HG03095 (cell line): ENCODE measurements around the gene ATXN10.
"Not testable (repeated sequence)": the region's sequence is repeated elsewhere in the genome, so short reads cannot be mapped to it uniquely, and the experiment has no call there.

Source experiments
- ATAC-seq: cut with Tn5 transposase; IDR thresholded peaks from one replicate; pipeline ENCODE4 v1.9.1; 2021; ENCODE audit warnings: moderate library complexity; ENCODE audit not compliant: unreplicated experiment

Gene ATXN10

GRCh38 chr22:45677063-45677462, 5.4 kb downstream of the ATXN10 start:
- no peak for ATAC-seq

DNA sequence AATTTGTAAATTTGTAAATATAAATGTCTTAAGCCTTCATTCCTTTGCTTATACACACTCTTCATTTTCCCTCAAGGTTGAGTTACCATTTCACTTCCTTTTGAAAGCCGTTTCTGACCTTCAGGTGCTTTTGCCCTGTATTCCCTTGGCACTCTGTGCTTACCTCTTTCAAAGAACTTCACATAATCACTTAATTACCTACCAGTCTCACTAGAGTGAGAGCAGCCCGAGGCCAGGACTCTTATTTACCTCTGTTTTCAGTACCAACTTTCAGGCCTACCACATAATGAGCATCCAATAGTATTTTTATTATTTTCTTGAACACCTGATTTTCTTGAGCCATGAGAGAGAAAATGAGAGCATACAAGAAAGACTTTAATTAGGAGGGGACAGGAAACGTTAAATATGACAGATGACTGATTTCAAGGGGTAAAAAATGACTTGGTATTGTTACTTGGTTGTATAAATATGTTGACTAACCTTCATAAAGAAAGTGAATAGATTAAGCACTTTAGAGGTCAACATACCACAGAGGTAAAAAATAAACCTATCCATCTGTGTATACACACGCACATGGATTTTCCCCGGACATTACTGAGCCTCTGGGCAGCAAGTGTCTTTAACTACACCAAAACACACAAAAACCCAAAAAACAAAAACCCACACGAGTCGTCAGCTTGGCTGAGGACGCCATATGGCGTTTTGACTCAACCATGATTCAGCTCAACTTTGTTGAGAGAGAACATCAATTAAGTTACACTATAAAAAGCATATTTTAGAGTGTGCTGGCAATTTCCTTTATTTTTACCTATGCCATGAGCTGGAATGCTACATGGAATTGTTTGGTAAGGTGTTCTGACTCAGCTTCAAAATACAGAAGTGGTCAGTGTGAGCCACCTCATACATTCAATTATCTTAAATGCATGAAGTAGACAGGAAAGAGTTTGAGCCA, 7.6 kb downstream of the ATXN10 start:
- no peak for ATAC-seq

DNA sequence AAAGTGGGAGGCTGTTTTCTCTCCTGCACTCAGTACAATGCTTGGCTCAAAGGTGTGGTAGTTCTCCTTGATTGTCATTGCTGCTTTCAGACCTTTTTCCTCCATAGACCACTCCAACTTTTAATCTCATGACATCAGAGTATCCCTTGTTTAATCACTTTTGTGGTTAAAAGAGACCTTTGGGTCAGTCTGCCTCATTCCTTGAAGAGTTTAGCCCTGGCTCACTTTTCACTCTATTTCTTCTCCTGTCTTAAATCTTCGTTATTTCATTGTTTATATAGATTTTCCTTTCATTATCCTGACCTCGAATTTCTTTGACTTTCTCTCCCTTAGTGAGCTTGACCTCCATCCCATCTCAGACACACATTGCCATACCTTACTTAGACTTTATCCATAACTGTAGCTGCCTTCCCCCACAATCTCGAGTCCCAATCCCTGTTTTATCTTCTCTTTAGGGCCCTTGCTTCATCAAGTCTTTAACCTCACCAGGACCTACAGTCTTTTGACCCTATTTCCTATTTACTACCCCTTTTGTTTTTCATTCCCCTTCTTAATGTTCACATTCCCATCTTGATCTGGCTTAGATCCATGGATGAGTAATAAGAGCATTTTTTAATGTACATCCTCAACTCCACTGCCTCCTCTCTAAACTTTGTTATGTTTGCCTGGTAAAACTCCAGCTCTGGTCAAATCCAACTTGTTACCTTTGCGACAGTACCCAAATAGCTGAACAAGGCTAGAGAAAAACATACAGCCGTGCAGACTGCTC, 9.5 kb downstream of the ATXN10 start:
- ATAC-seq = no peak

DNA sequence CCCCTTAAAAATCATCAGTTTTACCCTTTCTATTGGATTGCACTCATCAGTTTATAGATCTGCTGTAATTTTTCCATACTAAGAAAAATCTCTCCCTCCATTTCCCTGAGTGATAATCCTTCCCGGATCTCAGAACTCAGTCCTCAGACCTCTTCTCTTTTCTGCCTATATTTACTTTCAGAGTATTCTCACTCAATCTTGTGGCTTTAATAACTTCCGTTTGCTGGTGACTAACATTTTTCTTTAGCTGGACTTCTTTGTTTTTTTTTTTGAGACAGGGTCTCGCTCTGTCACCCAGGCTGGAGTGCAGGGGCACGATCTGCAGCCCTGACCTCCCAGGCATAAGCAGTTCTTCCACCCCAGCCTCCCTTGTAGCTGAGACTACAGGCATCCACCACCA, 10.4 kb downstream of the ATXN10 start:
- no peak for ATAC-seq

GRCh38 chr22:45682773-45683172, 11.1 kb downstream of the ATXN10 start:
- not testable (repeated sequence) for ATAC-seq

DNA sequence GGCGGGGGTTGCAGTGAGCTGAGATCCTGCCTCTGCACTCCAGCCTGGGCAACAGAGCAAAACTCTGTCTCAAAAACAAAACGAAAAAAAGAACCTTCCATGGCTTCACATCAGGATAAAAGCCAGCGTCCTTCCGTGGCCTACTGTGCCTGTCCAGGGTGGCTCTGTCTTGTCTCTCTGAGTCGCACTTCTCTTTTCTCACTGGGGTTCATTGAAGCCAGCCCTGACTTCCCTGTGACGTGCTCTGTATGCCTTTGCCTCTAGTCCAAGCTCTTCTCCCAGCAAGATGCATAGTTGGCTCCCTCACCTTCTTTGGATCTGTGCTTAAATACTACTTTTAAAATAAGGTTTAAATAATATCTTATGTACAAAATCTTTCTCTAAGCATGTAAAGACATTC, 11.6 kb downstream of the ATXN10 start:
- no peak for ATAC-seq

DNA sequence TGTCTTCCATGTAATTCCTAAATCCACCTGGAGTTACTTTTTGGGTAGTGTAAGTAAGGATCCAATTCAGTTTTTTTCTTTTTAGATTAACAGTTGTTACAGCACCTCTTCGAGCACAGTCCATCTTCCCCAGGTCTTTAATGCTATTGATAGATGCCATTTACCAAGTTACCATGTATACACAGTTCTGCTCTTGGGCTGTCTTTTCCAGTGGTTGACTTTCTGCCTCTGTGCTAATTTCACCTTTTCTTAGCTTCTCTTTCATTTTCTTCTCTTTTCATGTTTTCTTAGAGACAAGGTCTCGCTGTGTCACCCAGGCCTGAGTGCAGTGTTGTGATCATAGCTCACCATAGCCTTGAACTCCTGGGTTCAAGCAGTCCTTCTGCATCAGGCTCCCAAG, 12.0 kb downstream of the ATXN10 start:
- no peak for ATAC-seq

GRCh38 chr22:45684169-45684568, 12.5 kb downstream of the ATXN10 start:
- ATAC-seq = no peak

DNA sequence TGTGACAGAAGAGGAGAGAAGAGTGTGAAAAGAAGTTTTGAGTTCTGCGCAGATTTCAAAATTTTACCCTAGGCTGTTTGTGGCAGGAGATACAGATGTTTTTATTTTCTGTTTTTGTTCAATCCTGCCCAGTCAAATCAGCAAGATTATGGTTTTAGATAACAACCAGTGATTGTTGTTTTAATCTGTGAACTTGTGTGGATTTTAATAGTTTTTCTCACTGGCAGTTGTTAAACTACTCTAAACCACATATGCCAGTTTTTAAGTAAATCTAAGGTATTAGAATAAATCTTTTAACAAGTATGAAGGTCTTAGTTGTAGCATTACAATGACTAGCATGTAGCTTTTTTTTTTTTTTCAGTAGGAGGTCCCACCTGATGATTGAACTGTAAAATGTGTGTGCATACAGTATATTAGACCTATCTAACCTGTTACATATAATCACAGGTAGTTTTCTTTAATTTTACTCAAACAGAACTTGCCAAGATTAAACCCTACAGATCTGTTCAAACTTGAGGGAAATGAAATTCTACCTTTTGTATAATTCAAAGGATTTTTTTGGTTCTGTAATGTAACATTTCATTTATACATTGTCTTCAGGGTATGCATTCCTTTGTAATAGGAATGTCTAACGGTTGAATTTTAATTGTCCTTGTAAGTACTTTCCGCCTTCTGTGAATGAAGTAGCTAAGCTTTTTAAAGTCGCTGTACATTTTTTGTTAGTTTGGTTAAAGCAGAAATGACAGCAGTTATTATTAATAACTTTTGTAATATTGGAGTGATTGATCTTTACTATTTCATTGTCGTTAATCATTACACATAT, 13.3 kb downstream of the ATXN10 start:
- ATAC-seq = no peak

DNA sequence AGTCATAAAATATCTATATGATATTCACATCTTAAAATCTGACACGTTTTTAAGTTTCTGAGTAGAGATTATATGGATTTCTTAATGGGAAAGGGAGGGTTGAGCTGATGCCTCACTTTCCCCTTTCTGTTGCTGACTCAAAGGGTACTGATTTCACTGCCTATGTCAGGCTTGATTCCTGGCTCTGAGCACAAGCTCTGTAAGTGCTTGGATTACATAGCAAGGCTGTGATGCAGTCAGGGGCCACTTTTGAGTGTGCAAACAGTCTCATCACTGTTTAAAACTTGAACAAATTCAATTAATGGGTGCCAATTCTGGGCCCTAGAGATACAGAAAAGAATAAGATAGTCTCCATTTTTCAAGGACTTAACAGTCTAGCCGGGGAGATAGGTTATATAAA, 14.4 kb downstream of the ATXN10 start:
- ATAC-seq = no peak

- no peak for ATAC-seq
Observed at GRCh38 chr22:45686836-45687235, 15.2 kb downstream of the ATXN10 start.

DNA sequence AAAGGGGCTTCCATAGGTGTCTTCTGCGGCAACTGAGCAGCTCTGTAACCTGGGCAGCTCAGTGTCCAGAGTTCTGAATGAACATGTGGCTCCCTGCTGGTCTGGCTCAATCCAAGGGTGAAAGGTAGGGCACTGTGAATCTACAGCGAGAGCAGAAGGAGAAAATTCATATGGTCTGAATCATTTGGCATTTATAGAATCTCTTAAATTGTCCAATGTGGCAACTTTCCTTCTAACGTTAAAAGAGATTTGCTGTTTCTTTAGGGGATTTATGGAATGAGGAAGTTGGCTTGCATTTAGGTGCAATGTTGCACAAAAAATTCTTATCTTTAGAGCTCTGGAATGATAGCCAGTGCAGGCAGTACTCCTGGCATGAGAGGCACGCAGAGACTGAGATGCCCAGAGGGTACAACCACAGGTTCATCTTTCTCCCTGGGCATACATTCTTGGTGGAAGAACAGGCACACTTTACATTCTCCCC, 17.0 kb downstream of the ATXN10 start:
- ATAC-seq = no peak

- ATAC-seq = no peak
Observed at GRCh38 chr22:45689211-45689610, 17.6 kb downstream of the ATXN10 start.

DNA sequence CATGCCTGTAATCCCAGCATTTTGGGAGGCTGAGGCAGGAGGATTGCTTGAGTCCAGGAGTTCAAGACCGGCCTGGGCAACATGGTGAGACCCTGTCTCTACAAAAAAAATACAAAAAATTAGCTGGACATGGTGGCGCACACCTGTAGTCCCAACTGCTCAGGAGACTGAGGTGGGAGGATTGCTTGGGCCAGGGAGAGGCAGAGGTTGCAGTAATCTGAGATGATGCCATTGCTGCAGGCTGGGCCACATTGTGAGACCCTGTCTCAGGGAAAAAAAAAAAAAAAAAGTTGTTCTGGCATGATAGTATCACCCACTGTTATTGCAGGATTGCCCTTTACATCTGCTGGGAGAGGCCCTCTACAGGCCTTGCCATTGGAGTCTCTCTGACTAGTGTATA, 18.4 kb downstream of the ATXN10 start:
- ATAC-seq = no peak

- no peak for ATAC-seq
Observed at GRCh38 chr22:45692549-45692948, 20.9 kb downstream of the ATXN10 start.

DNA sequence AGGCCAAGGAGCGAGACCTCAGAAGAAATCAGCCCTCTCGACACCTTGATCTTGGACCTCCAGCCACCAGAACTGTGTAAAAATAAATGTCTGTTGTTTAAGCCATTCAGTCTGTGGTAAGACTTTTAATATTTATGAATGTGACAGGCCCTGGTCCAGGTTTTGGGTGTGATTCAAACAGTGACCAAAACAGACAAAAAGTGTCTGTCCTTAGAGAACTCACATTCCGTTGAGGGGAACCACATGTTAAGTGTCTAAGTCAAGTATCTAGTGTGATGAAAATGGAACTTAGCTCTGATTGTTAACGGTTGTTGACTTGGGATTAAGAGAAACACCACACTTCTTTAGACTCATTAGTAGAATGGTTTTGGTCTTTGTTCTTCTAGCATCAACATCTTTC, 22.2 kb downstream of the ATXN10 start:
- ATAC-seq = no peak

DNA sequence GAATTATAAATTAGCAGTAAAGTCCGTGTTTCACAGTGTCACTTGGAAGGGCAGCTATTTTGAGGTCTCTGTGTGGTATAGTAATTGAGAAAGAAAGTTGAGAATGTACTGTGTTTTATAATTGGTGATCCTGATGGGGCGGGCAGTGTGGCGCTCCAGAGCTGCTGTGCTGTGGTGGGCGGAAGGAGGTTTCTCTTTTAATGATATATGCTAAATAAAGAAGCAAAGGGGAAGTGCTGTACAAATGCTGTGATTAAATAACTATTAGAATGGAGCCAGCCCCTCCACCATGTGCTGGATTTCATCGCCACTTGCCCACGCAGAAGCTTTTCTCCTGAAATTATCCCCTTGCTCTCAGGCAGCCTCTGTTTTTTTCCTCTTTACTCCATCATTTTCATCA, 24.6 kb downstream of the ATXN10 start:
- no peak for ATAC-seq

DNA sequence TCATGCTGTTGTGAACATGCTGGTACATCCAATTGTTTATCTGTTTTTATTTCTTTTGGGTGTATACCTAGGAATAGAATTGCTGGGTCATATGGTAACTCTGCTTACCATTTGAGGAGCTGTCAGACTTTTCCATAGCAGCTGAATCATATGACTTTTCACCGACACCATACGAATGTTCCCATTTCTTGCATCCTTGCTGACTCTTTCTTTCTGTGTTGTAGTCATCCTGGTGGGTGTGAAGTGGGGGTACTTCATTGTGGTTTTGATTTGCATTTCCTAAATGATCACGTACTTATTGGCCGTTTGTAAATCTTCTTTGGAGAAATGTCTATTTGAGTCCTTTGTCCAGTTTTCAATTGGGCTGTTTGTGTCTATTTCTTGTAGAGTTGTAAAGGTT, 26.5 kb downstream of the ATXN10 start:
- ATAC-seq = no peak

- no peak for ATAC-seq
Observed at GRCh38 chr22:45702981-45703380, 31.3 kb downstream of the ATXN10 start.

GRCh38 chr22:45703758-45704157, 32.1 kb downstream of the ATXN10 start:
- no peak for ATAC-seq

GRCh38 chr22:45704648-45705047, 33.0 kb downstream of the ATXN10 start:
- no peak for ATAC-seq
